SU-DHL-6 (cell line): ENCODE results near the gene TNFRSF19.

ENCODE experiments used
- H2AFZ ChIP-seq: fragments of 200-600 bp; sonication (generic); 2 replicates; pipeline ENCODE4 v1.6.1; 2014; ENCODE audit warnings: low read depth, mild to moderate bottlenecking, moderate library complexity, mixed read lengths, antibody characterized with exemption, low read length; ENCODE audit not compliant: severe bottlenecking
- H3F3A ChIP-seq: fragments of 200-600 bp; shearing (Covaris generic); 2 replicates; pipeline ENCODE4 v1.6.0; 2016; ENCODE audit warnings: antibody characterized with exemption, mild to moderate bottlenecking; ENCODE audit not compliant: insufficient read depth
- H3K27ac ChIP-seq: fragments of 200-600 bp; sonication (generic); 2 replicates; pipeline ENCODE4 v1.5.1; 2016; ENCODE audit warnings: low read depth, mild to moderate bottlenecking, low read length, moderate library complexity, mixed read lengths
- H3K27me3 ChIP-seq: fragments of 200-600 bp; sonication (generic), shearing (Covaris generic); 2 replicates; pipeline ENCODE4 v1.6.0; 2014; ENCODE audit warnings: mild to moderate bottlenecking, low read length
- H3K36me3 ChIP-seq: fragments of 200-600 bp; sonication (generic); 2 replicates; pipeline ENCODE4 v1.6.1; 2014; ENCODE audit warnings: mild to moderate bottlenecking, low read length, mixed read lengths
- H3K4me2 ChIP-seq: fragments of 300-600, 200-600 bp; shearing (Covaris generic), sonication (generic); 2 replicates; pipeline ENCODE4 v1.6.0; 2014; ENCODE audit warnings: low read length, low read depth, mild to moderate bottlenecking; ENCODE audit not compliant: poor library complexity, severe bottlenecking
- H3K4me3 ChIP-seq: fragments of 200-600 bp; sonication (generic); 2 replicates; pipeline ENCODE4 v1.5.1; 2014; ENCODE audit warnings: antibody characterized with exemption, low read length, mild to moderate bottlenecking, mixed read lengths; ENCODE audit not compliant: insufficient read depth, poor library complexity, severe bottlenecking
- H3K79me2 ChIP-seq: fragments of 200-600 bp; sonication (generic); 2 replicates; pipeline ENCODE4 v1.6.1; 2014; ENCODE audit warnings: mild to moderate bottlenecking, low read length, moderate library complexity; ENCODE audit not compliant: insufficient read depth
- H3K9ac ChIP-seq: fragments of 200-600 bp; sonication (generic); 2 replicates; pipeline ENCODE4 v1.7.0; 2014; ENCODE audit warnings: mild to moderate bottlenecking, low read length
- H3K9me2 ChIP-seq: fragments of 200-600 bp; sonication (generic); replicated peaks from 2 replicates; pipeline ENCODE4 v1.6.1; 2014; ENCODE audit warnings: low read length; ENCODE audit not compliant: insufficient read depth
- H3K9me3 ChIP-seq: fragments of 200-600 bp; sonication (generic); 2 replicates; pipeline ENCODE4 v1.6.1; 2014; ENCODE audit warnings: low read length, mixed read lengths; ENCODE audit not compliant: insufficient read depth
- H4K20me1 ChIP-seq: fragments of 200-600 bp; sonication (generic); 2 replicates; pipeline ENCODE4 v1.6.1; 2014; ENCODE audit warnings: low read depth, mild to moderate bottlenecking, antibody characterized with exemption, low read length, moderate library complexity, mixed read lengths
- EZH2phosphoT487 ChIP-seq: fragments of 200-600 bp; sonication (generic), shearing (Covaris generic); conservative IDR thresholded peaks from 2 replicates; pipeline ENCODE4 v1.6.1; 2018; ENCODE audit warnings: mild to moderate bottlenecking, antibody characterized with exemption, low read length, moderate library complexity, mixed read lengths
- TF ChIP-seq, protein P1 (sequence below): fragments of 200-600 bp; sonication (generic); IDR thresholded peaks from one replicate; pipeline ENCODE4 v1.5.1; 2017; ENCODE audit warnings: antibody characterized with exemption, mild to moderate bottlenecking, low read length, moderate library complexity; ENCODE audit not compliant: insufficient read depth, poor library complexity, severe bottlenecking

Gene TNFRSF19

DNA sequence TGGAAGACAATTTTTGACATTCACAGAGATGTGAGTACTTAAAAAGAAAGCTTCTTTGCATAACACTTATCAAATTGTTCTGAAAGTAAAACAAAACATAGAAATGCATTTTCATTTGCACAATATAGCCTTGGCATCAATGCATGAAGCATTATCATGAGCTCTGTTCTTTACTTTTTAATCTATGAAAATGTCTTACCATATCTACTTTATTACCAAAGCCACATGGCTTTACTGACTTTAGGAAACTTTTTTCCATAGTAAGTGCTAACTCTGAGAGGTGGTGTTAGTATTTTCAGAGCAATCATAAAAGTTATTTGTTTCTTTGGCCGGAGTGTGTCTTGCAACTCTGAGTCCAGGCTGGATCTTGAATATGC, 10.5 kb downstream of the TNFRSF19 start:
- Histone ChIP-seq H3K27me3 (no peaks in the 10 kb centered on the region), H2AFZ (no peak overlapping the region), H3K27ac (no peak overlapping the region), H3K4me2 (no peak overlapping the region), H3K9me2 (no peaks in the 10 kb centered on the region), H3K9ac (no peak overlapping the region), H3F3A (no peaks in the 10 kb centered on the region), H4K20me1 (no peaks in the 10 kb centered on the region), H3K9me3 (no peaks in the 10 kb centered on the region), H3K4me3 (no peak overlapping the region), H3K36me3 (no peaks in the 10 kb centered on the region), H3K79me2 (no peaks in the 10 kb centered on the region)
- TF ChIP-seq, protein P1, sequence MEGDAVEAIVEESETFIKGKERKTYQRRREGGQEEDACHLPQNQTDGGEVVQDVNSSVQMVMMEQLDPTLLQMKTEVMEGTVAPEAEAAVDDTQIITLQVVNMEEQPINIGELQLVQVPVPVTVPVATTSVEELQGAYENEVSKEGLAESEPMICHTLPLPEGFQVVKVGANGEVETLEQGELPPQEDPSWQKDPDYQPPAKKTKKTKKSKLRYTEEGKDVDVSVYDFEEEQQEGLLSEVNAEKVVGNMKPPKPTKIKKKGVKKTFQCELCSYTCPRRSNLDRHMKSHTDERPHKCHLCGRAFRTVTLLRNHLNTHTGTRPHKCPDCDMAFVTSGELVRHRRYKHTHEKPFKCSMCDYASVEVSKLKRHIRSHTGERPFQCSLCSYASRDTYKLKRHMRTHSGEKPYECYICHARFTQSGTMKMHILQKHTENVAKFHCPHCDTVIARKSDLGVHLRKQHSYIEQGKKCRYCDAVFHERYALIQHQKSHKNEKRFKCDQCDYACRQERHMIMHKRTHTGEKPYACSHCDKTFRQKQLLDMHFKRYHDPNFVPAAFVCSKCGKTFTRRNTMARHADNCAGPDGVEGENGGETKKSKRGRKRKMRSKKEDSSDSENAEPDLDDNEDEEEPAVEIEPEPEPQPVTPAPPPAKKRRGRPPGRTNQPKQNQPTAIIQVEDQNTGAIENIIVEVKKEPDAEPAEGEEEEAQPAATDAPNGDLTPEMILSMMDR, result no peak

DNA sequence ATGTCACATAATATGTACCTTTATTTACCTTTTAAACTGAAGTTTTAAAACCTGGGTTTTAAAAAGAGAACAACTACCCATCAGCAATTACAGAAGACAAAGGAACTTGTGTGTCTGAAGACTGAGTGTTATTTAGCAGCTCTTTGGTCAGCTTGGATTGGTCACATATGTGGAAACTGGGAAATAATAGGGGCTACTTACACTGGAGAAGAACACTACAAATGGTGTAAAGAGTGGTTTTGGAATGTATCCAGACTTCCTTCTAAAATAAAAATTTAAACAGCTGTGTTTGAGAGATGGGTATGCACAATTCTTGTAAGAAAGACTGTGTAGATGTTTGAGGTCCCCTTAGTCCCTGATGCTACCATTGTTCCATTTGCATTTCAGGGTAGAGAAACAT, 13.3 kb downstream of the TNFRSF19 start:
- H3K27me3 ChIP-seq, result no peaks in the 10 kb centered on the region

DNA sequence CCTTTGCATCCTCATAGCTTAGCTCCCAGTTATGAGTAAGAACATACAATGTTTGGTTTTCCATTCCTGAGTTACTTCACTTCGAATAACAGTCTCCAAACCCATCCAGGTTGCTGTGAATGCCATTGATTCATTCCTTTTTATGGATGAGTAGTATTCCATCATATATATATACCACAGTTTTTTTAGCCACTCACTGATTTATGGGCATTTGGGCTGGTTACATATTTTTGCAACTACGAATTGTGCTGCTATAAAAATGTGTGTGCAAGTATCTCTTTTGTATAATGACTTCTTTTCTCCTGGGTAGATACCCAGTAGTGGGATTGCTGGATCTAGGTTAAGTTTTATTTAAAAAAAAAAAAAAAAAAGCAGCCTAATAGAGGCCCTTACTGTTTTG, 14.1 kb downstream of the TNFRSF19 start:
- TF ChIP-seq EZH2phosphoT487, result no peak
- TF ChIP-seq, protein P1, result no peak
- Histone ChIP-seq H3K4me2 (no peak overlapping the region), H3K4me3 (no peak overlapping the region), H3K27me3 (no peaks in the 10 kb centered on the region), H3K9me3 (no peaks in the 10 kb centered on the region), H2AFZ (no peak overlapping the region), H3K9me2 (no peaks in the 10 kb centered on the region), H3K9ac (no peak overlapping the region), H3K79me2 (no peaks in the 10 kb centered on the region), H3F3A (no peaks in the 10 kb centered on the region), H3K36me3 (no peaks in the 10 kb centered on the region), H3K27ac (no peak overlapping the region), H4K20me1 (no peaks in the 10 kb centered on the region)

More for the DNA sequence above, 13.3 kb downstream of the TNFRSF19 start:
- TF ChIP-seq, protein P1, result no peak
- TF ChIP-seq EZH2phosphoT487, result no peak
- Histone ChIP-seq H3K9me2 (no peaks in the 10 kb centered on the region), H2AFZ (no peak overlapping the region), H3K9ac (no peak overlapping the region), H3K36me3 (no peaks in the 10 kb centered on the region), H4K20me1 (no peaks in the 10 kb centered on the region), H3K27ac (no peak overlapping the region), H3K79me2 (no peaks in the 10 kb centered on the region), H3K9me3 (no peaks in the 10 kb centered on the region), H3K4me3 (no peak overlapping the region), H3F3A (no peaks in the 10 kb centered on the region), H3K4me2 (no peak overlapping the region)

DNA sequence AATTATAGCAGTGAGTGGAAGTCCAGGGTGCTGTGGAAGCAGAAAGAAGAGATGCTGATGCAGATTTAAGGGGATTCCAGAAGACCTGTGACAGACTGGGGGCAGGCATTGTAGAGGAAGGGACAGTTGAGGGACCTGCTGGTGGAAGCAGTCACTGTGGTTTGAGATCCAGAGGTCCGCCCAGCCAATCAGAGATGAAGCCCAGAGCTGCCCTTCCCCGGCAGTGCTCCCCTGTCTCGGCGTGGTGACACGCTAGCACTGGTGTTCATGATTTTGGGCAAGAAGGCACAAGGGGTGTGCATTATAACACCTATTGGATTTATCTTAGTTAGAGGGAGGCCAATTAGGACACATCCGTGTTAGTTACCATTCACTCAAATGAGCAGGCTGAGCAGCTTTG, 16.1 kb downstream of the TNFRSF19 start:
- no peaks in the 10 kb centered on the region for H3K36me3 ChIP-seq
- TF ChIP-seq EZH2phosphoT487, result no peak
- TF ChIP-seq, protein P1, result no peak
- H3F3A ChIP-seq, result no peaks in the 10 kb centered on the region
- H3K27me3 ChIP-seq, result no peaks in the 10 kb centered on the region
- no peak overlapping the region for H3K27ac ChIP-seq
- no peaks in the 10 kb centered on the region for H3K9me3 ChIP-seq
- H3K9me2 ChIP-seq, result no peaks in the 10 kb centered on the region
- no peak overlapping the region for H3K4me2 ChIP-seq
- no peak overlapping the region for H3K4me3 ChIP-seq
- no peak overlapping the region for H2AFZ ChIP-seq
- no peaks in the 10 kb centered on the region for H3K79me2 ChIP-seq
- no peak overlapping the region for H3K9ac ChIP-seq
- H4K20me1 ChIP-seq, result no peaks in the 10 kb centered on the region
